Esophagus muscularis mucosa (tissue), 4 donors: Measurements from ENCODE around the gene MAEA.
A peak's percentile ranks its signal among the peaks of the same experiment; 100 is the strongest.

Experiments
- EP300 ChIP-seq: sonication (generic); formaldehyde crosslinking; IDR thresholded peaks from one replicate; pipeline ENCODE4 v1.6.1; 2017; ENCODE audit warnings: antibody characterized with exemption
- POLR2A ChIP-seq: fragments of 450-650 bp; IDR thresholded peaks from one replicate; pipeline ENCODE4 v1.6.1; 2017; ENCODE audit warnings: antibody characterized with exemption, moderate library complexity, mild to moderate bottlenecking, low read depth
- TF ChIP-seq, protein P1 (sequence below), 3 experiments: fragments of 200-600 bp in 2 of 3; fragments of 450-650 bp in 1 of 3; sonication (generic) in 2 of 3; IDR thresholded peaks; one replicate each; pipeline ENCODE4 v1.5.1; 2017 to 2019; ENCODE audit warnings: antibody characterized with exemption in 3 of 3, mild to moderate bottlenecking in 2 of 3, moderate library complexity in 1 of 3

DNA sequence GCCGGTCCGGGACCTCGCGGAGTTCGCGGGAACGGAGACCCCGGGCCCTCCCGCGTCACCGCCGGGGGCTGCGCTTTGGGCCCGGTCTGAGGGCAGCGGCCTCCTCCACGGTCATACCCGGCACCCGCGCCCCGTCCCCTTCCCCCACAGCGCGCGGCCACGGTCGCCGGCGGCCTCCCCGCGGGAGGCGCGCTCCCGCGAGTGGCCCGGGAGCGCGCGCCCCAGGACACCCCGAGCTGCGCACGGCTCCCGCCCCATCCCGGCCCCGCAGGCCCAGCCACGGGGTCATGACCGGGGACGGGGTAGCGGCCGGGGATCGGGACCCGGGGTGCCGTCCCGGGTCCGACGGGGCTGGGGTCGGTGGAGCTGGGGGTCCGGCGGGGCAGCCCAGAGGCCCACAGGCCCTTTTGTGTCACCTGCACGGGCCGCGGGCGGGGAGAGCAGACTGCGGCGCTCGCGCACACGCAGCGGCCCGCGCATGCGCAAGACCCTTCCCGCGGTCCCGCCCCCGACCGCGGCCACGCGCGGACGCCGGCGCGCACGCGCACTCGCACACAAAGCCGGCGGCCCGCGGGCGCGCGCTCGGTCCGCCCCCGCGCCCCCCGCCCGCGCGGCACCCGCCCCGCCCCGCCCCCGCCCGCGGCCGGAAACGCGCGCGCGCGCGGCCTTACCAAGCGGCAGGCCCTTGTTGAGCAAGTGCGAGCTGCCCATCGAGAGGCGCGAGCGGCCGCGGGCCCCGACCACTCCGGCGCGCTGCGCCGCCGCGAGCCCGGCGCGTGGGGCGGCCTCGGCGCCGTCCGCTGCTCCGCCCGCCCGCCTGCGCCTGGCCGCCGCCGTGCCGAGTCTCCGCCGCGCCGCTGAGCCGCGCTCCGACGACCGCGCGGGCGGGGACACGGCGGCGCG lies 41.2 kb upstream of the MAEA start, which contains the start of gene CTBP1:
- TF ChIP-seq, protein P1, sequence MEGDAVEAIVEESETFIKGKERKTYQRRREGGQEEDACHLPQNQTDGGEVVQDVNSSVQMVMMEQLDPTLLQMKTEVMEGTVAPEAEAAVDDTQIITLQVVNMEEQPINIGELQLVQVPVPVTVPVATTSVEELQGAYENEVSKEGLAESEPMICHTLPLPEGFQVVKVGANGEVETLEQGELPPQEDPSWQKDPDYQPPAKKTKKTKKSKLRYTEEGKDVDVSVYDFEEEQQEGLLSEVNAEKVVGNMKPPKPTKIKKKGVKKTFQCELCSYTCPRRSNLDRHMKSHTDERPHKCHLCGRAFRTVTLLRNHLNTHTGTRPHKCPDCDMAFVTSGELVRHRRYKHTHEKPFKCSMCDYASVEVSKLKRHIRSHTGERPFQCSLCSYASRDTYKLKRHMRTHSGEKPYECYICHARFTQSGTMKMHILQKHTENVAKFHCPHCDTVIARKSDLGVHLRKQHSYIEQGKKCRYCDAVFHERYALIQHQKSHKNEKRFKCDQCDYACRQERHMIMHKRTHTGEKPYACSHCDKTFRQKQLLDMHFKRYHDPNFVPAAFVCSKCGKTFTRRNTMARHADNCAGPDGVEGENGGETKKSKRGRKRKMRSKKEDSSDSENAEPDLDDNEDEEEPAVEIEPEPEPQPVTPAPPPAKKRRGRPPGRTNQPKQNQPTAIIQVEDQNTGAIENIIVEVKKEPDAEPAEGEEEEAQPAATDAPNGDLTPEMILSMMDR (IDR thresholded peaks at IDR 0.05), result no peak
- peak; percentile 33 for TF ChIP-seq POLR2A
- no peak for TF ChIP-seq EP300
